ENCODE measurements around the gene RPL18A. TPM values are rescaled to one million over a fixed set of nuclear protein-coding genes. Genes with fewer than 3 reads are reported as not detected.
A peak's percentile ranks its signal among the peaks of the same experiment; 100 is the strongest.

Gene RPL18A
- total RNA-seq, 1 donor from 2014 or later: 723 TPM

DNA sequence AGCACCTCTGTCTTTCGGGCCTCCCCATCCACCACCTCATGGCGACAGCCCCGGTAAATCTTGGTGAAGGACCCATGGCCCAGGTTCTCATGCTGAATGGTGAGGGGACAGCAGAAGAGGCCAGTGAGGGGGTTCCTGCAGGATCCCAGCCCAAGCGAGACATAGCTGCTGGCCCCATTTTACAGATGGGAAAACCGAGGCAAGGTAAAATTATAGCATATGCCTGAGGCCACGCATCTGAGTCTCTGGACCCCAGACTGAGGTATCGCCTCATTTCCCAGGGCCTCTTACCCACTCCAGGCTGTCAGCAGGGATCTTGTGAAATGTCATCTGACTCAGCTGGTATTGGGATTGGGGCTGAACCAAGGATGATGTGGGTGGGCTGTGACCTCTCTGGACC, 21.7 kb upstream of the RPL18A start:
- DNase-seq (no peak), ATAC-seq (ENCODE audit: poor library complexity) (no peak)
- intact Hi-C loops (cut with DNase I): no loop called here

GRCh38 chr19:17840019-17840418, 19.7 kb upstream of the RPL18A start:
- DNase-seq (no peak), ATAC-seq (ENCODE audit: poor library complexity) (no peak)
- intact Hi-C loops (cut with DNase I): no loop called here

GRCh38 chr19:17841371-17841809, 18.3 kb upstream of the RPL18A start:
- intact Hi-C loops (cut with DNase I): no loop called here
- peak; percentile 16 for ATAC-seq (ENCODE audit: poor library complexity)
- DNase-seq: no peak

DNA sequence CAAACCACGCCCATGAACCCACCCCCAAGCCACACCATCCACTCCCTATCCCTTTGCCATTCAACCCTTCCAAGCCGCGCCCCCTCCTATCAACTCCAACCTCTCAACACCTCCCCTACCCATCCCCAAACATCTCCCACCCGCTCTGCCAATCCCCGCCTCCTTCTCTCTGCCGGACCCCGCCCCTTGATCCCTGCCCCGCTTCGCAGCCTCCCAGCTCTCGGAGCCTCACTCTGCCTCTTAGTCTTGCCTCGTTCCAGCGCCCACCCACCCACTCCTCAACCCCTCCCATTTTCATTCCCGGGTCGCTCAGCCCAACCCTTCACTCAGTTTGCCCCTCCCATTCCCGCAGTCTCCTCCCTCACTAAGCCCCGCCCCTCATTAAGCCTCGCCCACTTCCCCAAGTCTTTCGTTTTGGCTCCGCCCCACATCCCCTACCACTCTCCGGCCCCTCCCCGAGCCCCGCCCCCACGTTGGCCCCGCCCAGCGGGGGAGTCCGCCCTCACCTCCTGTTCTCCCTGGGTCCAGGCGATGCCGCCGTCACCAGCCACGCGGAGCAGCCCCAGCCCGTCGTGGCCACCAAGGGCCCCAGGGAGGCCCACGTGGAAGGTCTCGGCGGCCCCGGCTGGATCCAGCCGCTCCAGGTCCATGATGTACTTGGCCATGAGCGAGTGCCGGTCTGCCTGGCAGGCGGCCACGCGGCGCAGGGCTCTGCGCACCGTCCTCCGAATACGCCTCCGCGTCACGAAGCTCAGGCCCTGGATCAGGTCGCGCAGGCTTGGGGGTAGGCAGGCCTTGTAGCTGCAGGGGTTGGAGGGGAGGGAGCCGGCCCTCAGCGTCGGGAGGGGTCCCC, 17.7 kb upstream of the RPL18A start:
- intact Hi-C loops (cut with DNase I): no loop called here
- DNase-seq (peak; percentile 80), ATAC-seq (ENCODE audit: poor library complexity) (peak; percentile 89)

DNA sequence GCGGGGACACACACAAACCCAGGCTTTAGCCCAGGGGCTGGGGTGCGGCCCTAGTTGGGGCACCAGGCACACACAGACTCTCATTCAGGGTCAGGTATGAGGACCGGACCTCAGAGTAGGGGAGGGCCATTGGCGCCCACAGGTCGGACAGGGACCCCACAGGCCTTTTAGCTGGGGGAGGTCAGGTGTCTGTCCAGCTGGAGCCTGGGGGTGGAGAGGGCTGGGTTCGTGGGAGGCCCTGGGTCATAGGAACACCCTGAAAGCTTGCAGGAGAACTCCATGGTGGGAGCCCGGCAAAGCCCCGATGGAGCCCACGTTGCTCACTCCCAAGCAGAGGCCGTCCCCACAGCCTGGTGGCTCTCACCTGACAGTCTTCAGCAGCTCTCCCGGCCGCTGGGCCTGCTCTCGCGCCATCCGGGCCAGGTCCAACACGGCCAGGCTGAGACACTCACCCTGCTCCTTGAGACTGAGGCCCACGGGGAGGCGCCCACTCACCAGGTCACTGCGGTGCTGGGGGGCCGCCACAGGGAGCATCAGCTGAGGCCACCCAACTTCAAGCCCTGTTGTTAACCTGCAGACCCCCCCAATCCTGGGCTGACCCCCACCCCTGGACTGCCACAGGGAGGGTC, 16.9 kb upstream of the RPL18A start:
- ATAC-seq (ENCODE audit: poor library complexity) (no peak), DNase-seq (no peak)
- intact Hi-C loops (cut with DNase I): no loop called here

GRCh38 chr19:17843292-17843827, 16.4 kb upstream of the RPL18A start:
- DNase-seq (no peak), ATAC-seq (ENCODE audit: poor library complexity) (no peak)
- intact Hi-C loops (cut with DNase I): no loop called here

DNA sequence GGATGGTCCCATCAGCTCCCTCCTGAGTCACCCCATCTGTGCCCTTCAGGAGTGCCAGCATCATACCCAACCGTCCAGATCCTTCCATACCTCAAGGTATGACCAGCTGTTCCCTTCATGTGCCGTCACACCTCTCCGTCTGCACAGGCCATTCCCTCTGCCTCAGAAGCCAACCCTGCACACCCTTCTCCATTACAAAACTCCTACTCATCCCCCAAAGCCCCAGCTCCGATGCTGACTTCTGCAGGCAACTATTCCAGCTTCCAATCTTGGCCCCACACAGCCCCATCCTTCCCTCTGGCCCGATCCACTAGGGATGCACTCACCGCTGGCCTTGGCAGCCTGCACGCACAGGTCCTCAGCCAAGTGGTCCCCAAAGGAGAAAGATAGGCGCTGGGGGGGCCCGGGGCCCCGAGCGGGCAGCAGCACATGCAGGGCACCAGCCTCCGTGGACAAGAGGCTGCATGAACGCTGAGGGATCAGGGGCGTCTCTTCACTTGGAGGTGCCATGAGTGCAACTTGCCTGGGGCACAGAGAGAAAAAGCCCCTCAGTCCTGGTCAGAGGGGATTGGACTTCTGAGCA, 15.7 kb upstream of the RPL18A start:
- ATAC-seq (ENCODE audit: poor library complexity) (no peak), DNase-seq (no peak)
- intact Hi-C loops (cut with DNase I): no loop called here

DNA sequence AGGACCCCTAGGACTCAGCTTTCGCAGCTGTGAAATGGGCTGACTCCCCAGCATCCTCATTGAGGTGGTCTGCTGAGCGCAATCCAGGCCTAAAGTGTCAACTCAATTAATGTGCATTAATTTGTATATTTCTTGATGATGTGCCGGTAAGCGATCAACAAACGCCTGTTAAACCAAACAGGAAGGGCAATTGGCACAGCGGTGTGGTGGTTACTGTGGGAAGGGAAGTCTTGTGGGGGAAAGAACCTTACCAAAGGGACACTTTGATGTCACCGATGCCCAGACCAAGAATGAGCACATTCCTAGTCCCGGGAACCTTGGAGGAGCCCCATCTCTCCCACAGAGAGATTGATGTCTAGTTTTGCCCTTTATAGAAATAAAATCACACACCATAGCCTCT, 13.6 kb upstream of the RPL18A start:
- ATAC-seq (ENCODE audit: poor library complexity) (no peak), DNase-seq (no peak)
- intact Hi-C loops (cut with DNase I): no loop called here

DNA sequence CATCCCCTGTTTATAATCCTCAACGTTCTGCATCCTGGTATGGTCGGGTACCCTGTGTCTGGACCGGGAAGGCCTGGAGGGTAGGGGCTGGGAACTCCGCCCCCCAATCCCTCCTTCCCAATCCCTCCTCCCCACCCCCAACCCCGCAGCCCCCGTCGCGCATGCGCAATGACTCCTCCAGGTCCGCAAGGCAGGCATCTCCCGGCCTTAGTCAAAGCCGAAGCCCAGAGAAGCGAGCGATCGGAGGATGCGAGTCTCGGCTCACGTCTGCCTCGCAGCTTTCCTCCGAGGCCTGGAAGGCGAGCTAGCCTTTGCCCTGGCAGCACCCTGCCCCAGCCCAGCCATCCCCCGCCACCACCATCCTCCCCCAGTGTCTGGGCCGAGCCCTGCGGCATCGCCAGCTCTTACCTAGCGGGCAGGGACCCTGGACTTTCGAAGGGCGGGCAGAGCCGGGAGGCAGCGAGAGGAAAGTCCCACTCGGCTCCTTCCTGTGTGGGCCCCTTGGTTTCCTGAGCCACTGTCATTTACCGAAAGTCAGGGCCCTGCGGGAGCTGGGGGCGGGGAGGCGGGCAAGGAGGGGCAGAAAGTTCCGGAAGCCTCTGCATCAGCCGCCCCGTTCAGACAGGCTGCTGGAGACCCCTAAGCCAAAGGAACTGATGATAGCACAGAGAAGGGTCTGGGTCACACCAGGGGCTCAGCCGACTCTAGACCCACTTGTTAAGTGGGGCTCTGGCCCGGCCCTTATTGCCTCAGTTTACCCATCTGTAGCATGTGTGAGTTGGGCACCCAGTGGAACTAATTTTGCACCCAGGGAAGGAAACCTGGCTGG, 12.0 kb upstream of the RPL18A start, which contains the start of gene JAK3:
Gene JAK3 (minus strand): TSS at position 445 of the 829 bp plus-strand sequence. CDS start 3,565 bp downstream, outside the sequence.
- peak; percentile 74 for DNase-seq

DNA sequence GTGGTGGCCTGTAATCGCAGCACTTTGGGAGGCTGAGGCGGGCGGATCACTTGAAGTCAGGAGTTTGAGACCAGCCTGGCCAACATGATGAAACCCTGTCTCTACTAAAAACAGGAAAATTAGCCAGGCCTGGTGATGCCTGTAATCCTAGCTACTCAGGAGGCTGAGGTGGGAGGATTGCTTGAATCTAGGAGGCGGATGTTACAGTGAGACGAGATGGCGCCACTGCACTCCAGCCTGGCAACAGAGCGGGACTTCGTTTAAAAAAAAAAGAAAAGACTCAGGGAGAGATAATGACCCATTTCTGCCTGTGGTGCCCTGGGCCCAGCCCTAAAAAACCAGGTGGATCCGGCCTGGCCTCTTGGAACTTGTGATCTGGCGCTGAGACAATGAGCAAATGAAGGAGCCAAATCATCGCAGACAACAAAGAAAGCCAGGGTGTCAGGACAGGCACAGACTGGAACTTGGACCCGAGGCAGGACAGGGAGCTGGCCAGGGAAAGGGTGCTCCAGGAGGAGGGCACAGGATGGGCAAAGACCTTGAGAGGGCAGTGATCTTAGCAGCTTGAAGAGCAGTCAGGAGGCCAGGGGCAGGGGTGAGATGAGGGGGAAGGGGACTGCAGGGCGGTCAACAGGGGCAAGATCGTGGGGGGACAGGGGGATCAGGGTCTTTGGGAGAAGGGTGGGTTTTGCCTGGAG, 11.0 kb upstream of the RPL18A start:
- intact Hi-C loops (cut with DNase I): no loop called here
- DNase-seq (no peak), ATAC-seq (ENCODE audit: poor library complexity) (no peak)

More for the DNA sequence above, 12.0 kb upstream of the RPL18A start, which contains the start of gene JAK3:
- ATAC-seq (ENCODE audit: poor library complexity): peak; percentile 77
- intact Hi-C loops (cut with DNase I): no loop called here

DNA sequence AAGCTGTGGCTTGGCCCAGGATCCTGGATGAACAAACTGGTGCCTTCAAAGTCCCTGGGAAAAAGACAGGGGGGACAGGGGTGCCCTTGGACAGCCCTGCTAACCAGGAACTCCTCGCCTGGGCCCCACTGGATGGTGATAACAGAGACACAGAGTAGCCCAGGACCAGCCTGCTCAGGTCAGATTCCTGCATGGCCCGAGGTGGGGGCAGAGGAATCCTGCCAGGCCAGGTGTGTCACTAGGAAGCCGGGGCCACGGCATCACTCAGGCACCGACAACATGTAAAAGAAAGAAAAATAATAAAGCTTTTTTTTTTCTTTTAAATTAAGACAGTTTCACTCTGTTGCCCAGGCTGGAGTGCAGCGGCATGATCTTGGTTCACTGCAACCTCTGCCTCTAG, 5.6 kb upstream of the RPL18A start:
- ATAC-seq (ENCODE audit: poor library complexity) (no peak), DNase-seq (no peak)
- intact Hi-C loops (cut with DNase I): loop anchor here (10.0 kb wide), 1 partner anchor 139 kb away; the partner anchor contains the start of gene MAP1S

- ATAC-seq (ENCODE audit: poor library complexity) (peak; percentile 57), DNase-seq (peak; percentile 92)
- intact Hi-C loops (cut with DNase I): loop anchor here (10.0 kb wide), 1 partner anchor 141 kb away; the partner anchor contains the start of gene MAP1S
Observed at GRCh38 chr19:17855280-17856152, 4.2 kb upstream of the RPL18A start.

- DNase-seq (no peak), ATAC-seq (ENCODE audit: poor library complexity) (no peak)
- intact Hi-C loops (cut with DNase I): loop anchor here (5.0 to 10.0 kb wide), 2 partner anchors 77 to 134 kb away; no protein-coding TSS in a partner anchor
Observed at GRCh38 chr19:17860331-17860992, 752 bp downstream of the RPL18A start.

GRCh38 chr19:17860993-17861360, 1.3 kb downstream of the RPL18A start:
- DNase-seq: no peak
- intact Hi-C loops (cut with DNase I): loop anchor here (5.0 to 10.0 kb wide), 2 partner anchors 76 to 134 kb away; no protein-coding TSS in a partner anchor
- no peak for ATAC-seq (ENCODE audit: poor library complexity)

- intact Hi-C loops (cut with DNase I): loop anchor here (5.0 to 10.0 kb wide), 2 partner anchors 76 to 133 kb away; no protein-coding TSS in a partner anchor
- ATAC-seq (ENCODE audit: poor library complexity) (no peak), DNase-seq (no peak)
Observed at GRCh38 chr19:17861542-17862402, 2.1 kb downstream of the RPL18A start.
